SH-SY5Y (cell line): ENCODE data around the gene UBE4A.

Source experiments
- GATA2 ChIP-seq: IDR thresholded peaks from 2 replicates; pipeline ENCODE4 v1.6.1; 2011; ENCODE audit warnings: mild to moderate bottlenecking, low read depth, low read length
- GATA3 ChIP-seq: IDR thresholded peaks from 2 replicates; pipeline ENCODE4 v1.6.1; 2011; ENCODE audit warnings: low read depth, mild to moderate bottlenecking, low read length, moderate library complexity

GRCh38 chr11:118349475-118349874 is 9.9 kb upstream of the UBE4A start:
- no peak for TF ChIP-seq GATA3
- no peak for TF ChIP-seq GATA2
